ENCODE measurements around the gene DBX1. TPM values are rescaled to one million over a fixed set of nuclear protein-coding genes. Genes with fewer than 3 reads are reported as not detected.

DBX1 gene
- total and polyA plus RNA-seq, 2 experiments from 2014 or later: not detected

DNA sequence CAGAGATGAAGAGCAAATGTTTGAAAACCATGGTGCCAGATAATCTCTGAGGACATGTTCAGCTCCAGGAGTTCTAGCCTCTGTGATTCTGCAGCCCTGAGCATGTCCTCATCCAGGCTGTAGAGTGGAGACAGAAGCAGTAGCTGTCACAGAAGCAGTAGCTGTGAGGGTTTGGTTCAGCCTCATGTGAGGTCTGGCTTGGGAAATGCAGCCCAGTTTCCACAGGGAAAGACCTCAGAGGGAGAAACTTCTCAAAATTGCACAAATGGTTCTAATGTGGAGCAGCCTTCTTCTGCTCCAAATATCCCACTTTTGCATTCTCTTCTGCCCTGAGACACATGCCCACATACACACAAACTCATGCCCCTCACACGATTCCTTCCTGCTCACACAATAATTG is 48.4 kb downstream of the DBX1 start:
- no peak for DNase-seq (ENCODE audit: low read depth in 1 of 2, low spot score in 1 of 2)
- Histone ChIP-seq H3K9me3 (ENCODE audit: low read depth) (no peaks in the 10 kb centered on the region), H3K4me3 (no peak overlapping the region), H3K36me3 (peaks cover 95% of the 10 kb centered on the region), H3K27me3 (no peaks in the 10 kb centered on the region), H3K4me1 (ENCODE audit: low read depth) (no peaks in the 10 kb centered on the region), H3K27ac (peak overlapping the region; percentile 57)
- TF ChIP-seq, protein P1, sequence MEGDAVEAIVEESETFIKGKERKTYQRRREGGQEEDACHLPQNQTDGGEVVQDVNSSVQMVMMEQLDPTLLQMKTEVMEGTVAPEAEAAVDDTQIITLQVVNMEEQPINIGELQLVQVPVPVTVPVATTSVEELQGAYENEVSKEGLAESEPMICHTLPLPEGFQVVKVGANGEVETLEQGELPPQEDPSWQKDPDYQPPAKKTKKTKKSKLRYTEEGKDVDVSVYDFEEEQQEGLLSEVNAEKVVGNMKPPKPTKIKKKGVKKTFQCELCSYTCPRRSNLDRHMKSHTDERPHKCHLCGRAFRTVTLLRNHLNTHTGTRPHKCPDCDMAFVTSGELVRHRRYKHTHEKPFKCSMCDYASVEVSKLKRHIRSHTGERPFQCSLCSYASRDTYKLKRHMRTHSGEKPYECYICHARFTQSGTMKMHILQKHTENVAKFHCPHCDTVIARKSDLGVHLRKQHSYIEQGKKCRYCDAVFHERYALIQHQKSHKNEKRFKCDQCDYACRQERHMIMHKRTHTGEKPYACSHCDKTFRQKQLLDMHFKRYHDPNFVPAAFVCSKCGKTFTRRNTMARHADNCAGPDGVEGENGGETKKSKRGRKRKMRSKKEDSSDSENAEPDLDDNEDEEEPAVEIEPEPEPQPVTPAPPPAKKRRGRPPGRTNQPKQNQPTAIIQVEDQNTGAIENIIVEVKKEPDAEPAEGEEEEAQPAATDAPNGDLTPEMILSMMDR (IDR thresholded peaks at IDR 0.05; ENCODE audit: low read depth, low read length): no peak

DNA sequence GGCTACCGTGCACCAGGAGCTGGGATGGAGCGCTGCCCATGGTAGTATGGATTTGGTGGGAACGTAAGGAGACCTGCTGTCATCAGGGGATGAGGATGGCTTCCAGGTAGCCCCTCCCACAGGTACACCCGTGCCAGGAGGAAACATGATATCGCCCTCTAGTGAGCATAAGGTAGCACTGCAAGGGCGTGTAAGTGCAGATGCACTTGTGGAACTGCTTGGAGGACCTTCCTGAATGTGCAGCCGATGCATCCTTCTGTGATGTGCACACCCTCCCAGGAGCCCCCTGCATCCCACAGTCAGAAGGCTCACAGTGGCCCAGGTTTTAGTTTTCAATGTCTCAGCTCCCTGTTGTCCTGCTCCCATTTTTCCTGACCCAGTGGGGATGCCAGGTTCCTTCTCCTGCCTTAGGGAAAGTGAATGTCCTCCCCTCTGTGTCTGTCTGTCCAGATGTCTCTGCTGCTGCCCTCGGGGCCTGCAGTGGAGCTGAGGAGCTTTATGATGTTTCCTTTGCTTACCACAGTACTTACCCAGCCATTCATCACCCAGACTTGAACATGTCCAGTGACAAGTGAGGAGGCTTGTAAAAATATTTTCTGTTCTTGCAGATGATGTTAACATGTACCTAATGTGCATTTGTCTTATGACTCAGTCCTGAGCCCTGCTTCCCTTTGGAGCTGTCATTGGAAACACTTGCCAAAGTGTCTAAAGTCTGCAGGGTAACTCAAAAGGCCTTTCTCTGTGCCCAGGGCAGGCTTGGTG is 49.2 kb downstream of the DBX1 start:
- no peaks in the 10 kb centered on the region for H3K9me3 ChIP-seq (ENCODE audit: low read depth)
- no peaks in the 10 kb centered on the region for H3K4me1 ChIP-seq (ENCODE audit: low read depth)
- TF ChIP-seq, protein P1 (IDR thresholded peaks at IDR 0.05; ENCODE audit: low read depth, low read length): peak; percentile 97
- no peak overlapping the region for H3K4me3 ChIP-seq
- peak; percentile 48 to 56 for DNase-seq (ENCODE audit: low read depth in 1 of 2, low spot score in 1 of 2)
- H3K27me3 ChIP-seq: no peaks in the 10 kb centered on the region
- no peak overlapping the region for H3K27ac ChIP-seq
- peaks cover 87% of the 10 kb centered on the region for H3K36me3 ChIP-seq

- Histone ChIP-seq H3K4me3 (no peak overlapping the region), H3K4me1 (ENCODE audit: low read depth) (no peaks in the 10 kb centered on the region), H3K27ac (peak overlapping the region; percentile 65), H3K27me3 (no peaks in the 10 kb centered on the region), H3K9me3 (ENCODE audit: low read depth) (no peaks in the 10 kb centered on the region), H3K36me3 (peaks cover 85% of the 10 kb centered on the region)
- TF ChIP-seq, protein P1 (IDR thresholded peaks at IDR 0.05; ENCODE audit: low read depth, low read length): no peak
- no peak for DNase-seq (ENCODE audit: low read depth in 1 of 2, low spot score in 1 of 2)
Observed at GRCh38 chr11:20109731-20110445, 50.4 kb downstream of the DBX1 start.

Other genes with a start within 250 kb of the DBX1 start
- 3.4 and 4.9 TPM in 2 replicates for gene HTATIP2, start 203.2 kb upstream of the DBX1 start, total RNA-seq
- 2.0 and 14.1 TPM in 2 replicates for gene HTATIP2, start 203.2 kb upstream of the DBX1 start, polyA plus RNA-seq
- 11.7 and 14.2 TPM in 2 replicates for gene PRMT3, start 227.2 kb upstream of the DBX1 start, total RNA-seq
- gene PRMT3, start 227.2 kb upstream of the DBX1 start, polyA plus RNA-seq: 15.7 and 19.4 TPM in 2 replicates

Measured in cardiac muscle cell (in vitro differentiated cells and primary cell).